ENCODE results near the gene THBD. TPM values are rescaled to one million over a fixed set of nuclear protein-coding genes. Genes with fewer than 3 reads are reported as not detected.

THBD gene
- polyA plus RNA-seq, 4 donors: 4.5 to 7.0 (median 5.6) TPM

Other genes starting within 250 kb of the THBD start
- gene SSTR4, start 14.4 kb downstream of the THBD start, polyA plus RNA-seq (ENCODE audit: insufficient read length in 4 of 4): under 1 TPM in 2 of 4 donors, not detected in 2; 0.10 to 0.27 TPM
- gene CD93, start 36.7 kb upstream of the THBD start, polyA plus RNA-seq (ENCODE audit: insufficient read length in 4 of 4): 10 to 100 TPM; 35.7 to 43.9 (median 40.6) TPM